Vagina (tissue), 2 donors: Measurements from ENCODE around the gene APOB.

Source experiments
- POLR2AphosphoS5 ChIP-seq, 2 donors: sonication (generic); formaldehyde crosslinking; IDR thresholded peaks; one replicate each; pipeline ENCODE4 v1.9.0; 2017; ENCODE audit warnings: antibody characterized with exemption in 2 of 2, mild to moderate bottlenecking in 2 of 2, low read depth in 1 of 2; ENCODE audit not compliant: insufficient read depth in 1 of 2
- TF ChIP-seq, protein P1 (sequence below), 3 experiments: fragments of 450-650 bp in 2 of 3; fragments of 200-600 bp in 1 of 3; sonication (generic) in 1 of 3; IDR thresholded peaks; one replicate each; pipeline ENCODE4 v1.5.1; 2017 to 2019; ENCODE audit warnings: antibody characterized with exemption in 3 of 3, mild to moderate bottlenecking in 2 of 3, moderate library complexity in 2 of 3

DNA sequence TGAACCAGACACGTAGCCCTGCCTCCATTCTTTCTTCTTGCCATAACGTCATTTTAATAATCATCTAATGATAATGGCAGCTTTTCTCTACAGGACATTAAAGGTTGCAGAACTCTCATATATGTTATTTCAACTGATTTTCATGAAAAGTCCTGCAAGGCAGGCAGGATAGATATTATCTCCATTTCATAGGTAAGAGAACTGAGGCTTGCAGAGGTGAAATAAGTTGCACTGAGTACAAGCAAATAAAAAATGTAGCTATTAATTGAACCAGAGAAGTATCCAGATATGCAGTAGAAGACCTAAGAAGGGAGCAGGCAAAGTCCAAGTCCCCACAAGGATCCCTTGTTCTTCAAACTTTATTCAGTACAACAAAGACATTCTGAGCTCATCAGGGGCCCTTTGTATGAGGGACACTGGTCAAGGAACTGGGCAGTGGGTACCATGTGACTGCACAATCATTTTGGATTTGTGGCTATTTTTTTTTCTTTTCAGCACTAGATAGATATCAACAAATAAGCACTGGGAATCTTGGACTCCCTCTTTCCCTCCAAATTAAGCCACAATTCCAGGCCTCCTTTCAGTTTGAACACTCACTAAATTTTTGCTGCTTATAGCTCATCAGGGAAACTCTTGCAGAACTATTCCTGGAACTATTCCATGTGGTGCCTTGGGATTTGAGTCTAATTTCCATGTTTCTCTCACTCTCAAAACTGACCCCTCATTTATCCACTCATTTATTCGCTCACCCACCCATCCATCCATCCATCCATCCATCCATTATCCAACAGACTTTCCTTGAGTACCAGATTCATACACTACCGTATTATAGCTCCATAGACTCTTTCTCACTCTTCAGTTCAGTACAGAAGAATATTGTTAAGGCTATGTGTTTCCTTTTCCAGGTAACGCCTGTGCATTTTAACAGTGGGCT is 44.6 kb downstream of the APOB start:
- TF ChIP-seq, protein P1, sequence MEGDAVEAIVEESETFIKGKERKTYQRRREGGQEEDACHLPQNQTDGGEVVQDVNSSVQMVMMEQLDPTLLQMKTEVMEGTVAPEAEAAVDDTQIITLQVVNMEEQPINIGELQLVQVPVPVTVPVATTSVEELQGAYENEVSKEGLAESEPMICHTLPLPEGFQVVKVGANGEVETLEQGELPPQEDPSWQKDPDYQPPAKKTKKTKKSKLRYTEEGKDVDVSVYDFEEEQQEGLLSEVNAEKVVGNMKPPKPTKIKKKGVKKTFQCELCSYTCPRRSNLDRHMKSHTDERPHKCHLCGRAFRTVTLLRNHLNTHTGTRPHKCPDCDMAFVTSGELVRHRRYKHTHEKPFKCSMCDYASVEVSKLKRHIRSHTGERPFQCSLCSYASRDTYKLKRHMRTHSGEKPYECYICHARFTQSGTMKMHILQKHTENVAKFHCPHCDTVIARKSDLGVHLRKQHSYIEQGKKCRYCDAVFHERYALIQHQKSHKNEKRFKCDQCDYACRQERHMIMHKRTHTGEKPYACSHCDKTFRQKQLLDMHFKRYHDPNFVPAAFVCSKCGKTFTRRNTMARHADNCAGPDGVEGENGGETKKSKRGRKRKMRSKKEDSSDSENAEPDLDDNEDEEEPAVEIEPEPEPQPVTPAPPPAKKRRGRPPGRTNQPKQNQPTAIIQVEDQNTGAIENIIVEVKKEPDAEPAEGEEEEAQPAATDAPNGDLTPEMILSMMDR (IDR thresholded peaks at IDR 0.05): no peak
- TF ChIP-seq POLR2AphosphoS5 (IDR thresholded peaks at IDR 0.05; ENCODE audit: insufficient read depth in 1 of 2, low read depth in 1 of 2): no peak
